K562 (cell line): ENCODE data around the gene MEX3A. TPM values are rescaled to one million over a fixed set of nuclear protein-coding genes. Genes with fewer than 3 reads are reported as not detected.

ENCODE experiments used
- ATAC-seq: fragments of 200-7000 bp; cut with Tn5 transposase; 3 replicates; pipeline ENCODE4 v1.9.1; 2020; ENCODE audit warnings: moderate library complexity
- BruUV-seq: library from RNA; stranded (reverse); fragments of 400-500 nt; replicated peaks from 2 replicates; lab custom pipeline; 2021; lab: Mats Ljungman, UMichigan
- CTCF ChIA-PET: fragments of 300-600 bp; formaldehyde crosslinking; extraction: SDS; loops from one replicate; lab custom pipeline; 2021; ENCODE audit warnings: low intra/inter-chr PET ratio; lab: Yijun Ruan, JAX
- POLR2A ChIA-PET: fragments of 300-600, 350-650 bp; sonication (Branson Sonifier 250); formaldehyde crosslinking; extraction: SDS; loops from one replicate; lab custom pipeline; 2021; ENCODE audit warnings: antibody characterized with exemption, inconsistent platforms; lab: Yijun Ruan, JAX
- DNase-seq, 4 experiments: peaks; one replicate each; pipeline versions ENCODE4 v3.0.0 to v3.0.0-alpha.2; 2011 to 2018; ENCODE audit warnings: low spot score in 3 of 4, mixed read lengths in 3 of 4; ENCODE audit errors: extremely low read depth in 1 of 4
- FAIRE-seq: peaks from 2 replicates; lab custom pipeline; 2011; peaks lifted over from hg19 to GRCh38; lab: Jason Lieb, UNC
- H2AFZ ChIP-seq: 2 replicates; pipeline ENCODE4 v1.6.0; 2011; ENCODE audit warnings: low read depth, low read length, control low read depth, inconsistent platforms
- H3K27ac ChIP-seq: fragments of 200-600 bp; 3 replicates; pipeline ENCODE4 v1.8.0; 2011; ENCODE audit warnings: low read depth, mild to moderate bottlenecking, control low read depth, inconsistent platforms, low read length, moderate library complexity, mixed read lengths; ENCODE audit errors: extremely low read depth
- H3K27me3 ChIP-seq, 2 experiments: fragments of 300-600 bp in 1 of 2; 2 replicates in 1 of 2; 3 replicates in 1 of 2; pipeline versions ENCODE4 v1.6.0 to v1.8.0; 2011; ENCODE audit warnings: inconsistent platforms in 2 of 2, low read length in 2 of 2, mild to moderate bottlenecking in 1 of 2, mixed read lengths in 1 of 2, moderate library complexity in 1 of 2; ENCODE audit not compliant: control insufficient read depth in 2 of 2, insufficient read depth in 2 of 2
- H3K36me3 ChIP-seq: fragments of 300-600 bp; 3 replicates; pipeline ENCODE4 v1.8.0; 2011; ENCODE audit warnings: mild to moderate bottlenecking, low read length, inconsistent platforms; ENCODE audit not compliant: control insufficient read depth, insufficient read depth
- H3K4me1 ChIP-seq, 2 experiments: fragments of 200-600 bp in 1 of 2; replicated peaks in 1 of 2; 2 replicates in 1 of 2; 3 replicates in 1 of 2; pipeline versions ENCODE4 v1.5.1 to v1.8.0; 2011; ENCODE audit warnings: inconsistent platforms in 2 of 2, low read length in 2 of 2, mild to moderate bottlenecking in 1 of 2, mixed read lengths in 1 of 2, moderate library complexity in 1 of 2; ENCODE audit not compliant: control insufficient read depth in 2 of 2, insufficient read depth in 2 of 2
- H3K4me2 ChIP-seq: 2 replicates; pipeline ENCODE4 v1.6.1; 2011; ENCODE audit warnings: low read length, control low read depth, inconsistent platforms, mixed read lengths; ENCODE audit not compliant: insufficient read depth
- H3K4me3 ChIP-seq: fragments of 200-600 bp; sonication (generic), shearing (Covaris generic); 2 replicates; pipeline ENCODE4 v1.5.1; 2016; ENCODE audit warnings: control low read depth, inconsistent platforms
- H3K79me2 ChIP-seq: fragments of 200-600 bp; 3 replicates; pipeline ENCODE4 v1.8.0; 2011; ENCODE audit warnings: low read length, inconsistent platforms; ENCODE audit not compliant: control insufficient read depth, insufficient read depth
- H3K9ac ChIP-seq, 2 experiments: 2 replicates each; pipeline versions ENCODE4 v1.6.0 to v1.6.1; 2011; ENCODE audit warnings: low read depth in 2 of 2, low read length in 2 of 2, control low read depth in 1 of 2, inconsistent platforms in 1 of 2, mild to moderate bottlenecking in 1 of 2, mixed read lengths in 1 of 2; ENCODE audit not compliant: insufficient read depth in 1 of 2
- H3K9me1 ChIP-seq: one replicate; pipeline ENCODE4 v1.6.0; 2011; ENCODE audit warnings: inconsistent platforms, mild to moderate bottlenecking, low read length, moderate library complexity; ENCODE audit not compliant: control insufficient read depth, insufficient read depth
- H3K9me3 ChIP-seq: replicated peaks from 2 replicates; pipeline ENCODE4 v1.5.1; 2011; ENCODE audit warnings: low read depth, low read length, inconsistent platforms; ENCODE audit not compliant: control insufficient read depth, insufficient read depth
- H4K20me1 ChIP-seq: replicated peaks from 2 replicates; pipeline ENCODE4 v1.6.1; 2011; ENCODE audit warnings: low read length, inconsistent platforms, mixed read lengths; ENCODE audit not compliant: control insufficient read depth, insufficient read depth
- MEIS2 ChIP-seq: fragments of 450-650 bp; IDR thresholded peaks from 2 replicates; pipeline ENCODE4 v1.6.1; 2014; ENCODE audit warnings: mild to moderate bottlenecking; ENCODE audit not compliant: partially characterized antibody
- POLR2B ChIP-seq: fragments of 450-650 bp; IDR thresholded peaks from 2 replicates; pipeline ENCODE4 v1.6.1; 2018; ENCODE audit warnings: low read depth; ENCODE audit not compliant: partially characterized antibody
- POU5F1 ChIP-seq: fragments of 150-350 bp; IDR thresholded peaks from 2 replicates; pipeline ENCODE4 v1.6.1; 2014; ENCODE audit warnings: borderline replicate concordance, low read length, low read depth, mild to moderate bottlenecking; ENCODE audit not compliant: partially characterized antibody
- RBM25 ChIP-seq: fragments of 200-400 bp; formaldehyde crosslinking; IDR thresholded peaks from 2 replicates; pipeline ENCODE4 v1.6.1; 2018; ENCODE audit warnings: low read length, low read depth, moderate library complexity; ENCODE audit not compliant: severe bottlenecking
- SREBF2 ChIP-seq: sonication (generic); formaldehyde crosslinking; IDR thresholded peaks from 2 replicates; pipeline ENCODE4 v1.4.0; 2020; ENCODE audit warnings: mild to moderate bottlenecking, missing genetic modification reagents
- WGBS: fragments of 100-300 bp; shearing (Covaris generic); methylation state at CpG from one replicate; pipeline ENCODE4 v1.1.6; 2016; ENCODE audit warnings: low coverage, mixed read lengths; ENCODE audit not compliant: insufficient coverage; ENCODE audit errors: missing lambda C conversion rate; 5-methylcytosine and 5-hydroxymethylcytosine counted together
- in situ Hi-C: fragments of 300-500 bp; cut with MboI; formaldehyde crosslinking; loops from 4 replicates; pipeline ENCODE4 v1.15.0; 2018; ENCODE audit warnings: inconsistent platforms, mixed read lengths
- intact Hi-C: fragments of 100-400 bp; cut with micrococcal nuclease; formaldehyde crosslinking; loops from 2 replicates; pipeline ENCODE4 v1.14.2; 2022
- polyA plus RNA-seq, 8 experiments: library from polyadenylated mRNA; depleted of rRNA in 4 of 8; stranded (reverse) in 5 of 8; unstranded in 3 of 8; fragments of >200 nt; fragmentation: Nextera tagmentation in 2 of 8; fragmentation: Illumina TruSeq in 1 of 8; extraction: Ambion mirVana in 2 of 8; extraction: Trizol in 1 of 8; gene quantifications; 2 replicates each; pipeline versions ENCODE4 v1.2.1 to v1.2.3, GENCODE V29; 2011 to 2014; ENCODE audit warnings: inconsistent platforms in 1 of 8, missing spikeins in 1 of 8
- total RNA-seq, 7 experiments: library from RNA; depleted of rRNA in 6 of 7; stranded (reverse); fragments of >200 nt in 6 of 7; fragmentation: Illumina TruSeq in 2 of 7; extraction: Trizol in 2 of 7; gene quantifications; 2 replicates each; pipeline versions ENCODE4 v1.2.1 to v1.2.3, GENCODE V29; 2011 to 2021; ENCODE audit warnings: low replicate concordance in 1 of 7
- TF ChIP-seq, protein P1 (sequence below): fragments of 450-650 bp; IDR thresholded peaks from 2 replicates; pipeline ENCODE4 v1.6.1; 2017; ENCODE audit warnings: mild to moderate bottlenecking, moderate library complexity

MEX3A gene
- total and polyA plus RNA-seq, 9 of the 15 experiments (the other 6 are each of a cell fraction or from before 2014, with no cell fraction given), result 0.36 to 13.7 (median 5.2) TPM

DNA sequence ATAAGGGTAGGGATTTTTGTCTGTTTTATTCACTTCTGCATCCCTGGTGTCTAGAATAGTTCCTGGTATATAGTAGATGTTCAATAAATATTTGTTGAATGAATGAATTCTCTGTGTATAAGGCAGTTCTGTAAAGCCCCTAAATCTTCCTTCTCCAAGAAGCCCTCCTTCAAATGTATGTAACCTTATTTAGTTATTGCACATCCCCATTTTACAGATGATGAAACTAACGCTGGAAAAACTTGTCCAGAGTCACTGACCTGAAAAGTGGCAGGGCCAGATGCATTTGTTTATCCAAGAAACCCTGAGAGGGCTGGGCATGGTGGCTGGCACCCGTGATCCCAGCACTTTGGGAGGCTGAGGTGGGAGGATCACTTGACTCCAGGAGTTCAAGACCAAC is 28.0 kb upstream of the MEX3A start:
- Histone ChIP-seq H3K27ac (no peak overlapping the region), H2AFZ (no peak overlapping the region), H3K79me2 (peaks cover 9% of the 10 kb centered on the region), H3K4me3 (no peak overlapping the region), H3K9me3 (no peaks in the 10 kb centered on the region), H3K4me1 (peaks cover 29 to 39% of the 10 kb centered on the region in 2 experiments), H4K20me1 (no peaks in the 10 kb centered on the region), H3K27me3 (no peaks in the 10 kb centered on the region), H3K4me2 (no peak overlapping the region), H3K9me1 (no peaks in the 10 kb centered on the region), H3K36me3 (no peaks in the 10 kb centered on the region), H3K9ac (no peak overlapping the region)
- in situ Hi-C loops, result no loop called here
- ChIA-PET POLR2A (interaction anchor here (0.7 to 1.1 kb wide), 3 partner anchors 12 to 140 kb away, joined by 3 to 4 read pairs (median 3); no protein-coding TSS in a partner anchor), CTCF (no interaction called here)
- BruUV-seq, result no TSS peak
- WGBS, result 41% methylated on average over 2 of the region's 2 CpGs
- ATAC-seq (no peak), FAIRE-seq (no peak), DNase-seq (no peak)
- intact Hi-C loops, result loop anchor here (5.0 kb wide), 1 partner anchor 397 kb away; no protein-coding TSS in a partner anchor
- TF ChIP-seq MEIS2 (no peak), POU5F1 (no peak), POLR2B (no peak), RBM25 (peak; percentile 64), SREBF2 (CRISPR knock-in tag) (no peak)
- TF ChIP-seq, protein P1, sequence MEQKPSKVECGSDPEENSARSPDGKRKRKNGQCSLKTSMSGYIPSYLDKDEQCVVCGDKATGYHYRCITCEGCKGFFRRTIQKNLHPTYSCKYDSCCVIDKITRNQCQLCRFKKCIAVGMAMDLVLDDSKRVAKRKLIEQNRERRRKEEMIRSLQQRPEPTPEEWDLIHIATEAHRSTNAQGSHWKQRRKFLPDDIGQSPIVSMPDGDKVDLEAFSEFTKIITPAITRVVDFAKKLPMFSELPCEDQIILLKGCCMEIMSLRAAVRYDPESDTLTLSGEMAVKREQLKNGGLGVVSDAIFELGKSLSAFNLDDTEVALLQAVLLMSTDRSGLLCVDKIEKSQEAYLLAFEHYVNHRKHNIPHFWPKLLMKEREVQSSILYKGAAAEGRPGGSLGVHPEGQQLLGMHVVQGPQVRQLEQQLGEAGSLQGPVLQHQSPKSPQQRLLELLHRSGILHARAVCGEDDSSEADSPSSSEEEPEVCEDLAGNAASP, result no peak
